ENCODE results near the gene SLC22A15. TPM values are rescaled to one million over a fixed set of nuclear protein-coding genes. Genes with fewer than 3 reads are reported as not detected.

Gene SLC22A15
- total RNA-seq, 2 donors from 2014 or later: 1.1 to 1.2 TPM

GRCh38 chr1:116095027-116095426 is 118.7 kb downstream of the SLC22A15 start:
- no peaks in the 10 kb centered on the region for H3K4me1 ChIP-seq
- TF ChIP-seq CTCF (IDR thresholded peaks at IDR 0.05): no peak
- DNase-seq: no peak
- no peaks in the 10 kb centered on the region for H3K36me3 ChIP-seq
- H3K9ac ChIP-seq (ENCODE audit: low read depth in 2 of 2, low read length in 2 of 2): no peak overlapping the region
- H3K4me3 ChIP-seq: no peak overlapping the region
- intact Hi-C loops (cut with DNase I): no loop called here
- H3K27me3 ChIP-seq: no peaks in the 10 kb centered on the region
- no peak overlapping the region for H3K27ac ChIP-seq
- H3K9me3 ChIP-seq: no peaks in the 10 kb centered on the region

- DNase-seq: no peak
- intact Hi-C loops (cut with DNase I): no loop called here
- no peak for TF ChIP-seq CTCF (IDR thresholded peaks at IDR 0.05)
These were observed 119.8 kb downstream of the SLC22A15 start for GRCh38 chr1:116096013-116096618.

GRCh38 chr1:116097626-116098025 is 121.3 kb downstream of the SLC22A15 start:
- intact Hi-C loops (cut with DNase I): no loop called here
- H3K27ac ChIP-seq: no peak overlapping the region
- DNase-seq: no peak
- no peak overlapping the region for H3K9ac ChIP-seq (ENCODE audit: low read depth in 2 of 2, low read length in 2 of 2)
- no peak overlapping the region for H3K4me3 ChIP-seq
- H3K9me3 ChIP-seq: no peaks in the 10 kb centered on the region
- no peaks in the 10 kb centered on the region for H3K36me3 ChIP-seq
- no peaks in the 10 kb centered on the region for H3K27me3 ChIP-seq
- H3K4me1 ChIP-seq: no peaks in the 10 kb centered on the region
- no peak for TF ChIP-seq CTCF (IDR thresholded peaks at IDR 0.05)

More at GRCh38 chr1:116096013-116096618, 119.8 kb downstream of the SLC22A15 start:
- Histone ChIP-seq H3K9me3 (no peaks in the 10 kb centered on the region), H3K27ac (no peak overlapping the region), H3K27me3 (no peaks in the 10 kb centered on the region), H3K4me3 (no peak overlapping the region), H3K36me3 (no peaks in the 10 kb centered on the region), H3K9ac (ENCODE audit: low read depth in 2 of 2, low read length in 2 of 2) (no peak overlapping the region), H3K4me1 (no peaks in the 10 kb centered on the region)

- Histone ChIP-seq H3K27me3 (no peaks in the 10 kb centered on the region), H3K36me3 (no peaks in the 10 kb centered on the region), H3K9ac (ENCODE audit: low read depth in 2 of 2, low read length in 2 of 2) (no peak overlapping the region), H3K9me3 (no peaks in the 10 kb centered on the region), H3K27ac (no peak overlapping the region), H3K4me3 (no peak overlapping the region), H3K4me1 (no peaks in the 10 kb centered on the region)
- no peak for DNase-seq
- intact Hi-C loops (cut with DNase I): no loop called here
- no peak for TF ChIP-seq CTCF (IDR thresholded peaks at IDR 0.05)
These were observed 123.1 kb downstream of the SLC22A15 start for GRCh38 chr1:116099379-116099778.

GRCh38 chr1:116099919-116100318 is 123.6 kb downstream of the SLC22A15 start:
- Histone ChIP-seq H3K27me3 (no peaks in the 10 kb centered on the region), H3K9ac (ENCODE audit: low read depth in 2 of 2, low read length in 2 of 2) (no peak overlapping the region), H3K9me3 (no peaks in the 10 kb centered on the region), H3K36me3 (no peaks in the 10 kb centered on the region), H3K27ac (no peak overlapping the region), H3K4me3 (no peak overlapping the region), H3K4me1 (no peaks in the 10 kb centered on the region)
- intact Hi-C loops (cut with DNase I): no loop called here
- no peak for DNase-seq
- TF ChIP-seq CTCF (IDR thresholded peaks at IDR 0.05): no peak
